Activated CD4-positive, alpha-beta T cell treated with anti-CD3 and anti-CD28 coated beads, Interleukin-2, amount 10 ng/mL, durations not matched to agents 7 days and 5 days (primary cell): ENCODE results near the gene PLXNC1. TPM values are rescaled to one million over a fixed set of nuclear protein-coding genes. Genes with fewer than 3 reads are reported as not detected.

ENCODE experiments used
- CTCF ChIA-PET: fragments of 350-600 bp; sonication (Branson Sonifier 250); formaldehyde crosslinking; loops from one replicate; lab custom pipeline; 2021; ENCODE audit warnings: antibody characterized with exemption; lab: Charles Lee
- POLR2A ChIA-PET: fragments of 350-600 bp; sonication (Branson Sonifier 250); formaldehyde crosslinking; loops from one replicate; lab custom pipeline; 2021; ENCODE audit warnings: antibody characterized with exemption; lab: Charles Lee
- DNase-seq: peaks from one replicate; pipeline ENCODE4 v3.0.0-alpha.2; 2020
- H3K27ac Mint-ChIP-seq: one replicate; pipeline ENCODE4 v1.8.0; 2021; ENCODE audit warnings: mild to moderate bottlenecking, moderate library complexity, mixed read lengths
- H3K27me3 Mint-ChIP-seq: one replicate; pipeline ENCODE4 v1.8.0; 2021; ENCODE audit warnings: mixed read lengths
- H3K36me3 Mint-ChIP-seq: one replicate; pipeline ENCODE4 v1.8.0; 2021; ENCODE audit warnings: low read depth, mixed read lengths
- H3K4me1 Mint-ChIP-seq: one replicate; pipeline ENCODE4 v1.8.0; 2021; ENCODE audit warnings: mixed read lengths
- H3K4me3 Mint-ChIP-seq: one replicate; pipeline ENCODE4 v1.8.0; 2021; ENCODE audit warnings: mild to moderate bottlenecking, moderate library complexity, mixed read lengths
- H3K9me3 Mint-ChIP-seq: one replicate; pipeline ENCODE4 v1.8.0; 2021; ENCODE audit warnings: mixed read lengths
- total RNA-seq, 2 experiments: library from RNA; stranded (reverse); gene quantifications; one replicate each; pipeline ENCODE4 v1.2.3, GENCODE V29; 2021

The PLXNC1 gene
- total RNA-seq, 2 experiments from 2014 or later: 27.4 to 29.7 TPM

DNA sequence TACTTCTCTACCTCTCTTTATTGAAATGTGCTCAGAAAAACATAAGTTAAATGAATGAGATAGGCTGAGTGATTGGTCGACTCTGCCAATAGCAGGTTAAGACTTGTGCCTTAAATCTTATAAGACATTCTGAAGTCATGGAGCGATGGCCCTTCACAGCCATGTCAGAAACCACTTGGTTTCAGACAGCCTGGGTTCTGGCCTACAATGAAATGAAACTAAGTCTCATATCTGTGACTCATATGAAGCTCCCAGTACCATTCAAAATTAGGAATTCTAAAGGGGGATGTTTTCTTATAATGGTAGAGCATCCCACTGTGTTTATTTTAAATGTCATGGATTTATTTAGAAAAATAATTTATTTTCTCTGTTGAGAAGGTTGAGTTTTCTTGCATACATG, 42.6 kb downstream of the PLXNC1 start:
- POLR2A ChIA-PET: no interaction called here
- H3K36me3 Mint-ChIP-seq: peaks cover 58% of the 10 kb centered on the region
- H3K4me3 Mint-ChIP-seq: no peak overlapping the region
- CTCF ChIA-PET: interaction anchor here (1.9 kb wide), 1 partner anchor 11 kb away, joined by 9 read pairs; no protein-coding TSS in a partner anchor
- no peak for DNase-seq
- no peaks in the 10 kb centered on the region for H3K27me3 Mint-ChIP-seq
- peaks cover 18% of the 10 kb centered on the region for H3K9me3 Mint-ChIP-seq
- H3K4me1 Mint-ChIP-seq: peaks cover 8% of the 10 kb centered on the region
- H3K27ac Mint-ChIP-seq: no peak overlapping the region

DNA sequence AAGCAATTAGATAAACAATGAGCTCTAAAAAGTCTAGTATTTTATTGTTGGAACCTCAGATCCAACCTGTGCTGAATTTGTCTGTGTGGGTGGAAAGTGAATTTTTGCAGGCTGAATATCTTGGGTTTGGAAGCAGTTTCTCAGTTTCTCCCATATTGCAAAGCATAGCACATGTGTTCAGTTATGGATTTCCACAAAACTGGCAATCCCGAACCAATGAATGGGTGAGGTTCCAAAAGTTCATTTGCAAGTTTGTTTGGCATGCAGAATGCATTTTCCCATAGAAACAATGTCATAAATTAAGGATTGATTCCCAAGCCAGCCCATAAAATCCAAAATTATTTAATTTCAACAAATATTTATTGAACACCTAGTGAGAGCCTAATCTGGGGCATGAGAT, 43.4 kb downstream of the PLXNC1 start:
- peaks cover 8% of the 10 kb centered on the region for H3K4me1 Mint-ChIP-seq
- ChIA-PET CTCF (interaction anchor here (0.7 to 1.9 kb wide), 2 partner anchors 10 to 14 kb away, joined by 5 to 9 read pairs; no protein-coding TSS in a partner anchor), POLR2A (no interaction called here)
- no peak overlapping the region for H3K27ac Mint-ChIP-seq
- H3K36me3 Mint-ChIP-seq: peaks cover 53% of the 10 kb centered on the region
- H3K4me3 Mint-ChIP-seq: no peak overlapping the region
- DNase-seq: no peak
- H3K27me3 Mint-ChIP-seq: no peaks in the 10 kb centered on the region
- H3K9me3 Mint-ChIP-seq: peaks cover 18% of the 10 kb centered on the region

DNA sequence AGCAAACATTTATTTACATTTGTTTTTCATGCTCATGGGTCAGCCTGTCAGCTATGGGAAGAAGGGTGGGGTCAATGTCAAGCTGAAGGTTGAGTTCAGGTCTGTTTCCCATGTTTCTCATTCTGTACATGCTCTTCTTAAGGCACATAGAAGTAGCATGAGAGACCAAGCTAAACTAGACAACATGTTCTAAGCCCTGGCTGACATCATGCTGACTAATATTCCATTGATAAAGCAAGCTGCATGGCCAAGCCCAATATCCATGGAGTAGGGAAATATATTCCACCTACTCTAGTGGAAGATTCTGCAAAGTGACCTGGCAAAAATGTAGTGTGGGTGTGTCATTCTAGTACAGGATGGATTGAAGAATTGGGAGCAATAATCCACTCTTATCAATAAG, 44.1 kb downstream of the PLXNC1 start:
- H3K27ac Mint-ChIP-seq: no peak overlapping the region
- CTCF ChIA-PET: interaction anchor here (0.7 to 1.9 kb wide), 2 partner anchors 9 to 13 kb away, joined by 5 to 9 read pairs; no protein-coding TSS in a partner anchor
- H3K27me3 Mint-ChIP-seq: no peaks in the 10 kb centered on the region
- DNase-seq: no peak
- peaks cover 53% of the 10 kb centered on the region for H3K36me3 Mint-ChIP-seq
- peaks cover 18% of the 10 kb centered on the region for H3K9me3 Mint-ChIP-seq
- no peak overlapping the region for H3K4me3 Mint-ChIP-seq
- H3K4me1 Mint-ChIP-seq: peaks cover 8% of the 10 kb centered on the region
- POLR2A ChIA-PET: no interaction called here

DNA sequence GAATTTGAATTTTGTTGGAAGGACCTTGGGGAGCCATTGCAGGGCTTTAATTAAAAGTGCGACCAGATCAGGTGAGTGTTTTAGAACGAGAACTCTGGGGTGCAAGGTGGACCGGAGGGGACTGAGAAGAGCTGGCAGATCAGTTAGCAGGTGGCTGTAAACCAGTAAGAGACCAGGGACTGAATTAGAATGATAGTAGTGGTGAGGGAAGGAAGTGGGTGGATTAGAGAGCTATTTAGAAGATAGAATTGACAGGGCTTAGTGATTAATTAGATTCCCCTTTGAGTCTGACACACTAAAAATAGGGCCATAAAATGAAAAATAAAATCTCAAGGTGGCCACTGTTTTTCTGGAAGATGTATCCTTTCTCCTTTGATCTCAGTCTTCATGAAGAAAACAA, 44.8 kb downstream of the PLXNC1 start:
- ChIA-PET CTCF (interaction anchor here (1.9 kb wide), 1 partner anchor 8 kb away, joined by 9 read pairs; no protein-coding TSS in a partner anchor), POLR2A (no interaction called here)
- H3K4me1 Mint-ChIP-seq: peaks cover 8% of the 10 kb centered on the region
- H3K9me3 Mint-ChIP-seq: peaks cover 18% of the 10 kb centered on the region
- no peak overlapping the region for H3K4me3 Mint-ChIP-seq
- no peaks in the 10 kb centered on the region for H3K27me3 Mint-ChIP-seq
- no peak overlapping the region for H3K27ac Mint-ChIP-seq
- DNase-seq: no peak
- peaks cover 56% of the 10 kb centered on the region for H3K36me3 Mint-ChIP-seq

DNA sequence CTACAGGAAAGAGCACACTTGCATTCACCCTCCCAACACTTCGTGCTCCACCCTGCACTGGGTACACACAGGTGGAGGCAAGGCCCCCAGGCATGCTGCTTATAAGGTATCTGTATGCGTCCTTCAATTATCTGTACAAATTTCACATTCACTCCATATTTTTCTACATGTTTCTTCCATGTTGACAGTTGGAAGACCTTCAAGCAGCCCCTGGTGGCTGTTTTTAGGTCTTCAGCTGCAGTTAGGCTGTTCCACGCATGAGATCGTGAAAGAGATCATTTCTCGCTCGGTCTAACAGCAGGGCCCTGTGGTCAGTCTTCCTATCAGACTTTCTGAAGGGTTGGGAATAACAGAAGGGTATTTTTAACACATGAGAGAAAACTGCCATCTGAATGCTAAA, 47.1 kb downstream of the PLXNC1 start:
- H3K27me3 Mint-ChIP-seq: no peaks in the 10 kb centered on the region
- H3K9me3 Mint-ChIP-seq: peaks cover 18% of the 10 kb centered on the region
- peaks cover 12% of the 10 kb centered on the region for H3K4me1 Mint-ChIP-seq
- H3K36me3 Mint-ChIP-seq: peaks cover 66% of the 10 kb centered on the region
- DNase-seq: no peak
- H3K4me3 Mint-ChIP-seq: no peak overlapping the region
- CTCF ChIA-PET: interaction anchor here (0.7 to 1.9 kb wide), 3 partner anchors 12 to 16 kb away, joined by 3 to 8 read pairs (median 4); no protein-coding TSS in a partner anchor
- POLR2A ChIA-PET: no interaction called here
- no peak overlapping the region for H3K27ac Mint-ChIP-seq

DNA sequence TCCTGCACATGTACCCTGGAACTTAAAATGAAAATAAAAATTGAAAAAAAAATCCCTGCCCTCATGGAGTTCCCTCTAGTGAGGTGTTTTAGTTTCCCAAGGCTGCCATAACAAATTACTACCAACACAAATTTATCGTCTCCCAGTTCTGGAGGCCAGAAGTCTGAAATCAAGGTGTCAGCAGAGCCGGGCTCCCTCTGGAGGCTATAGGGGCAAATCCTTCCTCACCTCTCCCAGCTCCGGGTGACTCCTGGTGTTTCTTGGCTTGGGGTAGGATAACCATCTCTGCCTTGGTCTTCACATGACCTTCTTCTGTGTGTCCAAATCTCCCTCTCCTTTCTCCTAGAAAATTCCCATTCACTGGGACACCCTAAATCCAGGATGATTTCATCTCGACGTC, 50.1 kb downstream of the PLXNC1 start:
- Mint-ChIP-seq H3K36me3 (peaks cover 57% of the 10 kb centered on the region), H3K27me3 (no peaks in the 10 kb centered on the region), H3K4me1 (peaks cover 22% of the 10 kb centered on the region), H3K27ac (no peak overlapping the region), H3K4me3 (no peak overlapping the region), H3K9me3 (peaks cover 13% of the 10 kb centered on the region)
- POLR2A ChIA-PET: no interaction called here
- CTCF ChIA-PET: no interaction called here
- no peak for DNase-seq

DNA sequence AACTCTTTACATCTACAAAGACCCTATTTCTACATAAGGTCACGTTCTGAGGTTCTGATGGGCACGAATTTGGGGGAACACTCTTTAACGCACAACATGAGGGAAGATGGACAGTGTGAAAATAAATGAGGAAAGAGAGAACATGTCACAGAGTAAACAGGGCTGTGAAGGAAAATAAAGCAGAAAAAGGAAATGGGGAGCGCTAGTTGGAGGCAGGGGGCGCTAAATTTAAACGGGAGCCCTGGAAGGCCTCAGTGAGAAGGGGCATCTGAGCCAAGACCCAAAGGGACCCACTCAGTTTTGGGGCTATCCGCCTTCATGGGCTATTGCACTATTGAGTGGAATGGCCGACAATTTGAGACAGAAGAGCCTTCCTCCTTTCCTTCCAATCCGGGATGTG, 50.5 kb downstream of the PLXNC1 start:
- CTCF ChIA-PET: no interaction called here
- no peak overlapping the region for H3K27ac Mint-ChIP-seq
- peaks cover 53% of the 10 kb centered on the region for H3K36me3 Mint-ChIP-seq

DNA sequence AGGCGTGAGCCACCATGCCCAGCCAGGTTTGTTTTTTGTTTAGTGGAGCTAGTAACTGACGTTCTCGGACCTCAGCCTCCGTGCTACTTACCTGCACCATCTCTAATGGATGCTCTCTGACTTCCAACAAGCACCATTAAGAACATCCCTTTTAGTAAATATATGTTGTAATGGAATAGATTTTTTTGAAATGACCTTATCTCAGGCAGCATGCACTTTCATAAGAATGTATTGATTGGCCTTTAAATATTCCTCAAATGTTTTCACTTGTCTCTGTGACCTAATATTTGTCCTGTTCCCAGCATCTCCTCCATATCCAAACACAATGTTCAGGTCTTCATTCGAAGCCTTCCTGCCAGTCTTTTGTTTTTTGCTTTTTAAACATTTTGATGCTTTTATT, 51.7 kb downstream of the PLXNC1 start:
- Mint-ChIP-seq H3K36me3 (peaks cover 41% of the 10 kb centered on the region), H3K9me3 (peaks cover 8% of the 10 kb centered on the region), H3K27me3 (no peaks in the 10 kb centered on the region), H3K4me1 (peaks cover 36% of the 10 kb centered on the region), H3K27ac (no peak overlapping the region), H3K4me3 (no peak overlapping the region)
- no peak for DNase-seq
- ChIA-PET CTCF (interaction anchor here (0.7 to 2.8 kb wide), 3 partner anchors 8 to 46 kb away, joined by 3 to 9 read pairs (median 4); no protein-coding TSS in a partner anchor), POLR2A (no interaction called here)

More for the DNA sequence above, 50.5 kb downstream of the PLXNC1 start:
- Mint-ChIP-seq H3K27me3 (no peaks in the 10 kb centered on the region), H3K4me3 (no peak overlapping the region), H3K4me1 (peaks cover 25% of the 10 kb centered on the region), H3K9me3 (peaks cover 9% of the 10 kb centered on the region)
- no peak for DNase-seq
- POLR2A ChIA-PET: no interaction called here

DNA sequence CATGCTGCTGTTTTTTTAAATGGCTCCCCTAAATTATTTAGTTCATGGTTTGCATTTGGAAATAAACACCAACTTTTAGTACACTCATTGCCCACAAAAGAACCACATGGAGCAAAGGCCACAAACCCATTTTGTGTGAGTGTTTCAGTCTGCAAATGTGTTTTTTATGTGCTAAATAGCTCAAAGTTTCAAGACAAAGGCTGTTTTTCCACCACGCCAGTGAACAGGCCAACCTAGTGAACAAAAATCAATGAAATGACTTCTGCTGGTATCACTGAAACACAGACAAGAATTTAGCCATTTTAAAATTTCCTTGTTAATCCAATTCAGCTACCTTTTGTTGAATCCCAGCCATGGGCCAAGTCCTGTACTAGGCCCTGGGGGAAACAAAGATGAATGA, 52.3 kb downstream of the PLXNC1 start:
- ChIA-PET CTCF (interaction anchor here (1.4 to 2.8 kb wide), 2 partner anchors 9 kb away, joined by 3 to 9 read pairs; no protein-coding TSS in a partner anchor), POLR2A (interaction anchor here (0.6 kb wide), 1 partner anchor 413 kb away, joined by 4 read pairs; no protein-coding TSS in a partner anchor)
- no peak for DNase-seq
- no peak overlapping the region for H3K4me3 Mint-ChIP-seq
- H3K36me3 Mint-ChIP-seq: peaks cover 37% of the 10 kb centered on the region
- peaks cover 8% of the 10 kb centered on the region for H3K9me3 Mint-ChIP-seq
- H3K4me1 Mint-ChIP-seq: peaks cover 41% of the 10 kb centered on the region
- H3K27me3 Mint-ChIP-seq: no peaks in the 10 kb centered on the region
- no peak overlapping the region for H3K27ac Mint-ChIP-seq

DNA sequence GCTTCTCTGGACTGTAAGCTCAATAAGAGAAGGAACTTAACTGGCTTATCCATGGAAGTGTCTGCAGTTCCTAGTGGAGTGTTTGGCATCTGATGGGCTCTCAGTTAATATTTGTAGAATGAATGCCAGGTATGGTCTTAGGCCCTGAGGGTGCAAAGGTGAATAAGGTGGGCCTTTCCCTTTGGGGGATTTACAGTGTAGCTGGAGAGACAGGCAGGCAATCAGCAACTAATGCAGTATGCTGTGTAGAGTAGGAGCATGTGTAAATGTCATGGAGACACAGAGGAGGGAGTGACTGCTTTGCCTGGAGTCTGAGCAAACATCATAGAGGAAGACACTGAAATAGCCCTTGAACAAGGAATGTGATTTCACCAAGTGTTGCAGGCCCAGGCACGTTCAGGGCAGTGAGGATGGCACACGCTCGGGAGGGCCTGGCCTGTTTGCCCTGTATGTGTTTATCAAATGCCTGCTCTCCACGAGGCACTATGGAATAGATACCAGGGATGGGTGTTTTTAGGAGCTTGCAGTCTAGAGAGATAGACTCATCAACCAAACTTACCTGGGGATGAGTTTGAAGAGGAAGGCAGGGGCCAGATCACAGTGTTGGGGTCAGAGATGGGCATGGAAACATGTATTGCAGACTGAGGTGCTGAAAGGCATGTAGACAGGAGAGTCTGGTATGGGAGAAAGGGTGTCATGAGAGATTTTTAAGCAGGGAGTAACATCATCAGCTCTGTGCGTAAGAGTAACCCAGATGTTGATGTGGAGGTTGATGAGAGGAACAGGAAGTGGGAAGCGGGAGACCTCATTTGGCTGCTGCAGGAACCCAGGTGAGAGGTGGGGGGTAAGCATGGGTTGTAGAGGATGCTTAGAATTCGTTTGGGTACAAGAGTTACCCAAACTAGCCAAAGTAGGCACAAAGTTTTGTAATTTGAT, 54.1 kb downstream of the PLXNC1 start:
- H3K27ac Mint-ChIP-seq: peak overlapping the region; percentile 1
- H3K4me3 Mint-ChIP-seq: no peak overlapping the region
- peaks cover 8% of the 10 kb centered on the region for H3K9me3 Mint-ChIP-seq
- peaks cover 38% of the 10 kb centered on the region for H3K36me3 Mint-ChIP-seq
- DNase-seq: no peak
- ChIA-PET CTCF (interaction anchor here (0.7 to 2.8 kb wide), 2 partner anchors 9 to 10 kb away, joined by 3 to 9 read pairs; no protein-coding TSS in a partner anchor), POLR2A (no interaction called here)
- no peaks in the 10 kb centered on the region for H3K27me3 Mint-ChIP-seq
- H3K4me1 Mint-ChIP-seq: peaks cover 59% of the 10 kb centered on the region

DNA sequence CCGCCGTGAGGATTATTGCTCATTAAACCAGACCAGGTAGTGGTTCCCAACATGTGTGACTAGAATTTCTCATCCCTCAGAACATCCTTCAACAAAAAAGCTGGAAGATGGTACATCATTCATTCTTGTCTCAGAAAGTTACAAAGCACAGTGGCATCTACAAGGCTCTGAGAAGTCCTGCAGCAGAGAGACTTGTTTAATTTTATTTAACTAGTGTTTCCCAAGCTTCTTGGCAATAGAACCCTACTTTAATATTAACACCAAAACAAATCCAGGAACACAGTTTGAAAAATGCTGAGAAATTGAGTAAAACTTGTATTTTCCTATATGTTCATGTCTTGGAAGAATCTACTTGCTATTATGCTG, 54.8 kb downstream of the PLXNC1 start:
- H3K27ac Mint-ChIP-seq: no peak overlapping the region
- no peak for DNase-seq
- peaks cover 36% of the 10 kb centered on the region for H3K36me3 Mint-ChIP-seq
- CTCF ChIA-PET: interaction anchor here (2.8 kb wide), 1 partner anchor 11 kb away, joined by 9 read pairs; no protein-coding TSS in a partner anchor
- H3K27me3 Mint-ChIP-seq: no peaks in the 10 kb centered on the region
- peaks cover 8% of the 10 kb centered on the region for H3K9me3 Mint-ChIP-seq
- POLR2A ChIA-PET: no interaction called here
- no peak overlapping the region for H3K4me3 Mint-ChIP-seq
- peaks cover 65% of the 10 kb centered on the region for H3K4me1 Mint-ChIP-seq

DNA sequence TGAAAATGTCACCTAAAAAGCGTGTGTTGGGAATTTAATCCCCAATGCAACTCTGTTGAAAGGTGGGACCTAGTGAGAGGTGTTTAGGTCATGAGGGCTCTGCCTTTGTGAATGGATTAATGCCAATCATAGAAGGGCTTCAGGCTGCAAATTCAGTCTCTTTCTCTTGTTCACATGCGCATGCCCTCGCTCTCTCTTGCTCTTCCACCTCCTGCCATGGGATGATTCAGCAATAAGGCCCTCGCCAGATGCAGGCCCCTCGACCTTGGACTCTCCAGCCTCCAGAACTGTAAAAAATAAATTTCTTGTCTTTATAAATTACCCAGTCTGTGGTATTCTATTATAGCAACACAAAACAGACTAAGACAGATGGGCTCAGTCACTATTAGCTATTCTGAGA, 55.4 kb downstream of the PLXNC1 start:
- ChIA-PET CTCF (interaction anchor here (1.7 kb wide), 1 partner anchor 8 kb away, joined by 3 read pairs; no protein-coding TSS in a partner anchor), POLR2A (no interaction called here)
- Mint-ChIP-seq H3K36me3 (peaks cover 36% of the 10 kb centered on the region), H3K27ac (no peak overlapping the region), H3K4me1 (peaks cover 72% of the 10 kb centered on the region), H3K9me3 (peaks cover 8% of the 10 kb centered on the region), H3K4me3 (no peak overlapping the region), H3K27me3 (no peaks in the 10 kb centered on the region)
- no peak for DNase-seq
